Activated CD8-positive, alpha-beta memory T cell treated with anti-CD3 and anti-CD28 coated beads for 4 hours (primary cell): ENCODE results near the gene PAPLN.
"Not testable (repeated sequence)": the region's sequence is repeated elsewhere in the genome, so short reads cannot be mapped to it uniquely, and the experiment has no call there.

Experiments
- DNase-seq, 2 donors: peaks; one replicate each; pipeline ENCODE4 v3.0.0-alpha.2; 2020; ENCODE audit warnings: low read depth in 2 of 2

PAPLN gene

GRCh38 chr14:73289729-73290128 is 52.4 kb downstream of the PAPLN start:
- DNase-seq = no peak

- no peak for DNase-seq
These were observed 53.0 kb downstream of the PAPLN start for GRCh38 chr14:73290279-73290678.

- no peak for DNase-seq
These were observed 56.8 kb downstream of the PAPLN start for GRCh38 chr14:73293782-73294781.

GRCh38 chr14:73295198-73295796 is 58.0 kb downstream of the PAPLN start:
- no peak for DNase-seq

GRCh38 chr14:73305499-73305898 is 68.2 kb downstream of the PAPLN start:
- no peak for DNase-seq

GRCh38 chr14:73307261-73307660 is 70.0 kb downstream of the PAPLN start:
- no peak for DNase-seq

- DNase-seq = not testable (repeated sequence)
These were observed 71.9 kb downstream of the PAPLN start for GRCh38 chr14:73309207-73309606.

GRCh38 chr14:73311708-73312030 is 74.4 kb downstream of the PAPLN start:
- no peak for DNase-seq

GRCh38 chr14:73312687-73313086 is 75.4 kb downstream of the PAPLN start:
- no peak for DNase-seq

- no peak for DNase-seq
These were observed 75.8 kb downstream of the PAPLN start for GRCh38 chr14:73313151-73313550.

- DNase-seq = no peak
These were observed 86.6 kb downstream of the PAPLN start for GRCh38 chr14:73323896-73324399.
